Naive thymus-derived CD4-positive, alpha-beta T cell (primary cell): Measurements from ENCODE around the gene SGPL1. TPM values are rescaled to one million over a fixed set of nuclear protein-coding genes. Genes with fewer than 3 reads are reported as not detected.

Experiments
- ATAC-seq: fragments of 150-1000 bp; cut with Tn5 transposase; 2 replicates; pipeline ENCODE4 v1.10.0; 2021; ENCODE audit warnings: mild to moderate bottlenecking, moderate library complexity
- CTCF ChIA-PET: fragments of 350-600 bp; sonication (Branson Sonifier 250); formaldehyde crosslinking; loops from one replicate; lab custom pipeline; 2021; ENCODE audit warnings: antibody characterized with exemption; lab: Charles Lee
- POLR2A ChIA-PET: fragments of 350-600 bp; sonication (Branson Sonifier 250); formaldehyde crosslinking; loops from one replicate; lab custom pipeline; 2021; ENCODE audit warnings: antibody characterized with exemption, inconsistent platforms; lab: Charles Lee
- DNase-seq, 9 donors: peaks; one replicate each; pipeline versions ENCODE4 v3.0.0 to v3.0.0-alpha.2; 2020 to 2022; ENCODE audit warnings: mixed read lengths in 1 of 9
- H3K27ac ChIP-seq: one replicate; pipeline ENCODE4 v1.7.0; 2013; ENCODE audit warnings: mild to moderate bottlenecking, low read depth, low read length, moderate library complexity
- H3K27me3 ChIP-seq, 2 donors: one replicate each; pipeline ENCODE4 v1.7.0; 2013; ENCODE audit warnings: low read length in 2 of 2, mild to moderate bottlenecking in 2 of 2, moderate library complexity in 2 of 2; ENCODE audit not compliant: control insufficient read depth in 2 of 2, insufficient read depth in 2 of 2
- H3K36me3 ChIP-seq, 3 experiments: 1 replicate in 2 of 3; 2 replicates in 1 of 3; pipeline ENCODE4 v1.7.0; 2013; ENCODE audit warnings: low read length in 3 of 3, mild to moderate bottlenecking in 3 of 3, moderate library complexity in 1 of 3; ENCODE audit not compliant: insufficient read depth in 3 of 3, control insufficient read depth in 2 of 3
- H3K4me1 ChIP-seq, 2 donors: one replicate each; pipeline ENCODE4 v1.7.0; 2013; ENCODE audit warnings: low read length in 2 of 2, mild to moderate bottlenecking in 2 of 2, moderate library complexity in 1 of 2; ENCODE audit not compliant: control insufficient read depth in 2 of 2, insufficient read depth in 2 of 2
- H3K4me3 ChIP-seq: 2 replicates; pipeline ENCODE4 v1.7.0; 2013; ENCODE audit warnings: mild to moderate bottlenecking, low read length
- H3K9me3 ChIP-seq, 3 experiments: 1 replicate in 2 of 3; 2 replicates in 1 of 3; pipeline ENCODE4 v1.7.0; 2013; ENCODE audit warnings: low read length in 3 of 3; ENCODE audit not compliant: control insufficient read depth in 2 of 3
- H3K27ac Mint-ChIP-seq, 9 donors: one replicate each; pipeline ENCODE4 v1.8.0; 2020 to 2022; ENCODE audit warnings: mixed read lengths in 9 of 9, mild to moderate bottlenecking in 8 of 9, moderate library complexity in 5 of 9, inconsistent platforms in 2 of 9
- H3K27me3 Mint-ChIP-seq, 5 donors: one replicate each; pipeline ENCODE4 v1.8.0; 2021 to 2022; ENCODE audit warnings: mixed read lengths in 5 of 5, mild to moderate bottlenecking in 1 of 5
- H3K36me3 Mint-ChIP-seq, 5 donors: one replicate each; pipeline ENCODE4 v1.8.0; 2020 to 2022; ENCODE audit warnings: mixed read lengths in 5 of 5, mild to moderate bottlenecking in 3 of 5, inconsistent platforms in 1 of 5
- H3K4me1 Mint-ChIP-seq, 7 donors: one replicate each; pipeline ENCODE4 v1.8.0; 2020 to 2022; ENCODE audit warnings: mixed read lengths in 7 of 7, mild to moderate bottlenecking in 3 of 7, inconsistent platforms in 1 of 7
- H3K4me3 Mint-ChIP-seq, 10 donors: one replicate each; pipeline ENCODE4 v1.8.0; 2020 to 2022; ENCODE audit warnings: mild to moderate bottlenecking in 10 of 10, mixed read lengths in 10 of 10, moderate library complexity in 6 of 10, inconsistent platforms in 2 of 10
- H3K9me3 Mint-ChIP-seq, 11 donors: one replicate each; pipeline ENCODE4 v1.8.0; 2020 to 2022; ENCODE audit warnings: mixed read lengths in 11 of 11, mild to moderate bottlenecking in 4 of 11, inconsistent platforms in 1 of 11, moderate library complexity in 1 of 11
- intact Hi-C, 2 donors: fragments of 100-400 bp; cut with micrococcal nuclease; formaldehyde crosslinking; loops; one replicate each; pipeline ENCODE4 v1.15.1; 2023
- polyA plus RNA-seq, 2 donors: library from polyadenylated mRNA; unstranded; fragments of 300-500 nt; fragmentation: Illumina TruSeq; gene quantifications; one replicate each; pipeline ENCODE4 v1.2.3, GENCODE V29; 2021
- total RNA-seq, 6 experiments: library from RNA in 5 of 6; stranded (reverse) in 5 of 6; gene quantifications; 1 replicate in 5 of 6; 2 replicates in 1 of 6; pipeline ENCODE4 v1.2.3 and lab custom pipeline; 2021 to 2026

Gene SGPL1
- total and polyA plus RNA-seq, 7 experiments from 2014 or later: 12.2 to 35.5 (median 24.5) TPM

- H3K27me3 Mint-ChIP-seq: no peaks in the 10 kb centered on the region
- ChIA-PET CTCF (no interaction called here), POLR2A (no interaction called here)
- H3K27ac Mint-ChIP-seq: no peak overlapping the region
- no peak for DNase-seq
- peaks cover 0 to 9% (median 2%) of the 10 kb centered on the region in 11 donors for H3K9me3 Mint-ChIP-seq
- Histone ChIP-seq H3K9me3 (no peaks in the 10 kb centered on the region), H3K4me1 (no peaks in the 10 kb centered on the region), H3K27ac (no peak overlapping the region), H3K4me3 (no peak overlapping the region), H3K36me3 (peaks cover 0 to 15% (median 0%) of the 10 kb centered on the region in 3 experiments), H3K27me3 (no peaks in the 10 kb centered on the region)
- no peak overlapping the region for H3K4me3 Mint-ChIP-seq
- ATAC-seq: no peak
- peaks cover 17 to 68% (median 43%) of the 10 kb centered on the region in 5 donors for H3K36me3 Mint-ChIP-seq
- intact Hi-C loops: no loop called here
- H3K4me1 Mint-ChIP-seq: peaks cover 10 to 27% (median 19%) of the 10 kb centered on the region in 7 donors
Measured at GRCh38 chr10:70837660-70838059, 21.9 kb downstream of the SGPL1 start.

- Mint-ChIP-seq H3K36me3 (peaks cover 20 to 72% (median 42%) of the 10 kb centered on the region in 5 donors), H3K9me3 (peaks cover 0 to 9% (median 2%) of the 10 kb centered on the region in 11 donors), H3K4me1 (peaks cover 6 to 23% (median 15%) of the 10 kb centered on the region in 7 donors), H3K27ac (no peak overlapping the region), H3K4me3 (no peak overlapping the region), H3K27me3 (no peaks in the 10 kb centered on the region)
- Histone ChIP-seq H3K4me3 (no peak overlapping the region), H3K27ac (no peak overlapping the region), H3K4me1 (no peaks in the 10 kb centered on the region), H3K36me3 (peaks cover 0 to 15% (median 0%) of the 10 kb centered on the region in 3 experiments), H3K27me3 (no peaks in the 10 kb centered on the region), H3K9me3 (no peaks in the 10 kb centered on the region)
- POLR2A ChIA-PET: interaction anchor here (0.6 kb wide), 1 partner anchor 256 kb away, joined by 3 read pairs; no protein-coding TSS in a partner anchor
- no peak for DNase-seq
- CTCF ChIA-PET: no interaction called here
- intact Hi-C loops: no loop called here
- no peak for ATAC-seq
Measured at GRCh38 chr10:70838270-70838805, 22.6 kb downstream of the SGPL1 start.

DNA sequence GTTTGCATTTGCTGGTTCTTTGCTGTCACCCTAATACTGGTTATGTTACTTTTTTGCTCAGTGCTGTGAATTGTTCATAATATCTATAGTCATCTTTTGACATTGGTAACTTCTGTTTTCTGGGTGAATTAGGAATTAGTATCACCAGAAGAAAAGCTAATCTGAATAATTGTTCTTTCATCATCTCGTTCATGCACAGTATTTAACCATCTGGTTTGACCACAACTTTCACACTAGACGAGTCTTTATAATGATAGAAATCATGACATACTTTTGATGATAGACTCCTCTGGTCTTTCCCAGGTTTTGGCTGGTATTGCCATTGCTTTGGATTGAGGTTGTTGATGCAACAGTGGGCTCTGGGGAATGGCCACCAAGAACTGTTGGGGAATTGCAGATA, 25.1 kb downstream of the SGPL1 start:
- Histone ChIP-seq H3K9me3 (no peaks in the 10 kb centered on the region), H3K36me3 (peaks cover 0 to 22% (median 0%) of the 10 kb centered on the region in 3 experiments), H3K4me3 (no peak overlapping the region), H3K4me1 (no peaks in the 10 kb centered on the region), H3K27me3 (no peaks in the 10 kb centered on the region), H3K27ac (no peak overlapping the region)
- Mint-ChIP-seq H3K9me3 (peaks cover 0 to 9% (median 2%) of the 10 kb centered on the region in 11 donors), H3K27me3 (no peaks in the 10 kb centered on the region), H3K27ac (no peak overlapping the region), H3K4me1 (peaks cover 5 to 20% (median 10%) of the 10 kb centered on the region in 7 donors), H3K36me3 (peaks cover 26 to 77% (median 44%) of the 10 kb centered on the region in 5 donors), H3K4me3 (no peak overlapping the region)
- CTCF ChIA-PET: interaction anchor here (0.7 kb wide), 1 partner anchor 378 kb away, joined by 3 read pairs; no protein-coding TSS in a partner anchor
- DNase-seq (no peak), ATAC-seq (no peak)
- POLR2A ChIA-PET: no interaction called here
- intact Hi-C loops: no loop called here

- peaks cover 3 to 17% (median 8%) of the 10 kb centered on the region in 7 donors for H3K4me1 Mint-ChIP-seq
- Histone ChIP-seq H3K27ac (no peak overlapping the region), H3K27me3 (no peaks in the 10 kb centered on the region), H3K4me3 (no peak overlapping the region), H3K9me3 (no peaks in the 10 kb centered on the region), H3K4me1 (no peaks in the 10 kb centered on the region), H3K36me3 (peaks cover 0 to 11% (median 0%) of the 10 kb centered on the region in 3 experiments)
- ChIA-PET CTCF (no interaction called here), POLR2A (no interaction called here)
- no peaks in the 10 kb centered on the region for H3K9me3 Mint-ChIP-seq
- no peaks in the 10 kb centered on the region for H3K27me3 Mint-ChIP-seq
- H3K4me3 Mint-ChIP-seq: no peak overlapping the region
- intact Hi-C loops: no loop called here
- DNase-seq: no peak
- no peak overlapping the region for H3K27ac Mint-ChIP-seq
- ATAC-seq: no peak
- H3K36me3 Mint-ChIP-seq: peaks cover 11 to 73% (median 29%) of the 10 kb centered on the region in 5 donors
Measured at GRCh38 chr10:70843333-70843732, 27.6 kb downstream of the SGPL1 start.

- Mint-ChIP-seq H3K27ac (no peak overlapping the region), H3K9me3 (no peaks in the 10 kb centered on the region), H3K36me3 (peaks cover 14 to 75% (median 27%) of the 10 kb centered on the region in 5 donors), H3K27me3 (no peaks in the 10 kb centered on the region), H3K4me3 (no peak overlapping the region), H3K4me1 (peaks cover 3 to 18% (median 8%) of the 10 kb centered on the region in 7 donors)
- intact Hi-C loops: no loop called here
- Histone ChIP-seq H3K27me3 (no peaks in the 10 kb centered on the region), H3K27ac (no peak overlapping the region), H3K4me3 (no peak overlapping the region), H3K36me3 (peaks cover 0 to 11% (median 0%) of the 10 kb centered on the region in 3 experiments), H3K9me3 (no peaks in the 10 kb centered on the region), H3K4me1 (no peaks in the 10 kb centered on the region)
- no peak for ATAC-seq
- DNase-seq: no peak
- POLR2A ChIA-PET: no interaction called here
- CTCF ChIA-PET: no interaction called here
Measured at GRCh38 chr10:70843776-70844489, 28.2 kb downstream of the SGPL1 start.

DNA sequence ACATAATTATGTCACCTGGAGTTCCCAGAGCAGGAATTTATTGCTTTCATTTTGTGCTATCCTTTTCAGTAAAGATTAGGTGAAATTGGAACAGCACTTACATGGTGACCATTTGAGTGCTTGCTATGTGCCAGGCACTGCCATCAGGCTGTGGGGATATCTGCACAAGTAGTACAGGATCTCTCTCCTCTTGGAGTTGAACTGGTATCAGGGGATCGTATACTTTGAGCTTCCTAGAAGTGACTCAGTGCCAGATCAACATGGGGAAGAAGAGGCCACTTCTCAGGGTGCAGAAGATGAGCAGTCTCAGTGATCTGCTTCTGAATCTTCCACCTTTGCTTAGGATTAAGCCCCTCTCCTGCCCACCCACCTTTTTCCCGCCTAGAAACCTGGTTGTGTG, 29.5 kb downstream of the SGPL1 start:
- H3K4me3 Mint-ChIP-seq: no peak overlapping the region
- peak overlapping the region in 1 of 9 donors; percentile 20 for H3K27ac Mint-ChIP-seq
- no peaks in the 10 kb centered on the region for H3K4me1 ChIP-seq
- no peak overlapping the region for H3K27ac ChIP-seq
- H3K36me3 ChIP-seq: peaks cover 0 to 14% (median 0%) of the 10 kb centered on the region in 3 experiments
- no peaks in the 10 kb centered on the region for H3K9me3 ChIP-seq
- no peaks in the 10 kb centered on the region for H3K27me3 ChIP-seq
- H3K9me3 Mint-ChIP-seq: no peaks in the 10 kb centered on the region
- POLR2A ChIA-PET: no interaction called here
- H3K4me1 Mint-ChIP-seq: peaks cover 11 to 27% (median 16%) of the 10 kb centered on the region in 7 donors
- ATAC-seq (no peak), DNase-seq (no peak)
- CTCF ChIA-PET: no interaction called here
- intact Hi-C loops: no loop called here
- no peaks in the 10 kb centered on the region for H3K27me3 Mint-ChIP-seq
- H3K36me3 Mint-ChIP-seq: peaks cover 16 to 77% (median 24%) of the 10 kb centered on the region in 5 donors
- H3K4me3 ChIP-seq: no peak overlapping the region
